Heart left ventricle (tissue), 13 donors: ENCODE results near the gene SOBP.

Experiments
- CTCF ChIP-seq, 12 donors: fragments of 200-600 bp; sonication (generic) in 4 of 12; IDR thresholded peaks; one replicate each; pipeline versions ENCODE4 v1.5.0 to v1.8.0; 2018 to 2022; ENCODE audit warnings: antibody characterized with exemption in 12 of 12, mild to moderate bottlenecking in 5 of 12
- POLR2A ChIP-seq, 2 donors: fragments of 450-650 bp; IDR thresholded peaks; one replicate each; pipeline ENCODE4 v1.6.1; 2017; ENCODE audit warnings: antibody characterized with exemption in 2 of 2, mild to moderate bottlenecking in 2 of 2, moderate library complexity in 2 of 2
- donor health status: ischemic (EF 13 %, LVEDD 7.1; RV severe dilation, severe dysfunction).
- donor health status: DM: no; HTN: yes; CAD: no.
- donor health status: DM: no; HTN: no; CAD: no.
- donor health status: ischemic (EF 25% LVEDD 6.9; RV normal size, moderate dysfunction).
- donor health status: ischemic (EF 25% LVEDD 5.7; RV mildly dilated, moderate dysfunction).
- donor health status: ischemic (EF 35%, LVEDD 5.7; RV mildly dilated, moderate dysfunction).
- donor health status: nonischemic (EF 11% LVEDD 7.7; RV severe dilation, severe dysfunction).
- donor health status: DM: yes; HTN: yes; CAD: no.
- donor health status: PGD.
- donor health status: ischemic (EF 29% LVEDD 5.4; RV normal size, mild dysfunction).
- donor health status: nonischemic (EF 23%, LVEDD 6.1; RV moderate dilation, normal function).

- TF ChIP-seq CTCF (IDR thresholded peaks at IDR 0.05) (no peak), POLR2A (IDR thresholded peaks at IDR 0.05) (no peak)
Observed at GRCh38 chr6:107561306-107561705, 71.4 kb downstream of the SOBP start.
